Adipocyte (in vitro differentiated cells): ENCODE data around the gene TP53TG5.
A peak's percentile ranks its signal among the peaks of the same experiment; 100 is the strongest.

ENCODE experiments used
- DNase-seq: peaks from one replicate; pipeline ENCODE4 v3.0.0-alpha.2; 2015; ENCODE audit warnings: low read depth
- H3K27me3 ChIP-seq: replicated peaks from 2 replicates; pipeline ENCODE4 v1.7.0; 2013; ENCODE audit warnings: mild to moderate bottlenecking, low read length, moderate library complexity; ENCODE audit not compliant: control insufficient read depth, insufficient read depth
- H3K36me3 ChIP-seq: 2 replicates; pipeline ENCODE4 v1.7.0; 2013; ENCODE audit warnings: low read length, mild to moderate bottlenecking, moderate library complexity; ENCODE audit not compliant: control insufficient read depth, insufficient read depth, severe bottlenecking
- H3K4me1 ChIP-seq: 2 replicates; pipeline ENCODE4 v1.7.0; 2013; ENCODE audit warnings: mild to moderate bottlenecking, low read length, moderate library complexity; ENCODE audit not compliant: control insufficient read depth, insufficient read depth
- H3K4me3 ChIP-seq: 2 replicates; pipeline ENCODE4 v1.7.0; 2013; ENCODE audit warnings: mild to moderate bottlenecking, low read length, moderate library complexity
- H3K9ac ChIP-seq: 2 replicates; pipeline ENCODE4 v1.7.0; 2013; ENCODE audit warnings: mild to moderate bottlenecking, low read length, moderate library complexity
- H3K9me3 ChIP-seq: 2 replicates; pipeline ENCODE4 v1.7.0; 2013; ENCODE audit warnings: mild to moderate bottlenecking, low read length, moderate library complexity; ENCODE audit not compliant: control insufficient read depth

TP53TG5 gene

DNA sequence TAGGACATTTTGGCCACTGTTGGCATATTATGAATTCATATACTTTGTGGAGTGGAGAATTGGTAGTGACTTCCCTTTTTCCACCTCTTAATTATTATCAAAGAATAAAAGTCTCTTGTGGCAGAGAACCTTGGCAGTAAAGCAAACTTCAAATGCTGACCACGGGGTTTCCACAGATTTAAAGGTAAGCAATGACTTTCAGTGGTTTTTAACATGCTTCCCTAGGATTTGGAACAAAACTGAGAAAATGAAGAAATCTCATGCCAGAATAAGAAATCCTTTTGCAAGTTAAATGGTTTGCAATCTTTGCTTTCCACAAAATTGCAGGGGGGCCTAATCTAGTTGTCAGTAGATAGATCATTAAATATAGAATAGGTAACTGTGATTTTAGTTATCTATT, 27.9 kb downstream of the TP53TG5 start:
- Histone ChIP-seq H3K4me1 (peaks cover 43% of the 10 kb centered on the region), H3K9me3 (no peaks in the 10 kb centered on the region), H3K4me3 (no peak overlapping the region), H3K27me3 (no peaks in the 10 kb centered on the region), H3K36me3 (no peaks in the 10 kb centered on the region), H3K9ac (no peak overlapping the region)
- no peak for DNase-seq

- no peaks in the 10 kb centered on the region for H3K36me3 ChIP-seq
- peak within 1 kb of the TSS; percentile 95 for H3K4me3 ChIP-seq
These were observed 30.0 kb downstream of the TP53TG5 start, which contains the start of gene SDC4 for GRCh38 chr20:45347936-45348778. TSS of gene SDC4 (minus strand) at chr20:45348424. CDS start at chr20:45348384, 40 bp downstream.

DNA sequence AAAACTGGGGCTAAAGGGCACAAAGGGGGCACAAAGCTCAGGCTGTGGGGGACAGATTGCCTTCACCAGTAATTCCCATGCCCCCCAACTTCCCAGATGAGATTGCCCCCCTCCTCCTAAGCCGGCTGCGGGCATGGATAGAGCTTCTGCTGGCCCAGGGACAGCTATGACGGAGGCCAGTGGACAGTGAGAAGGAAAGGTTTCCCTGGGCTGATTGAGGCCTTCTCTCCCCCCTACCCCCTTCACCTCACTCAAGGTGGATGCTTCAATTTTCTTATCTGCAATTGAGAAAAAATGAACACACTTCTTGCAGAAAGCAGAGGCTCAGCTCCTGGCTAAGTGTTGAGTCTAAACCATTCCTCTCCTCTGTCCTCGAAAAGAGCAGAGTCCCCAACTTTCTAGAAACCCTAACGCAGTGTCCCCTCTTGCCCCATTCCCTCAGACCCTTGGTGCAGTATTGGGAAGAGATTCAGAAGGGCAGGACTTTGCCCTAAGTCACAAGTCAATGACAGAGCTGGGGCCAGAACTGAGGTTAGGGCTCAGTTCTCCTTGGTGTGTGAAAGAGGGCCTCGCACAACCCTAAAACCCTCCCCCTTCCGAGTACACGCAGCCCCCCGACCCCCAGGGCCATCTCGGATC, 30.7 kb downstream of the TP53TG5 start:
- DNase-seq = peak; percentile 43
- Histone ChIP-seq H3K9ac (peak overlapping the region; percentile 93), H3K4me3 (peak overlapping the region; percentile 95), H3K27me3 (no peaks in the 10 kb centered on the region), H3K4me1 (peaks cover 61% of the 10 kb centered on the region), H3K9me3 (no peaks in the 10 kb centered on the region), H3K36me3 (no peaks in the 10 kb centered on the region)

More at GRCh38 chr20:45347936-45348778, 30.0 kb downstream of the TP53TG5 start, which contains the start of gene SDC4:
- H3K4me1 ChIP-seq = peaks cover 53% of the 10 kb centered on the region
- peak within 1 kb of the TSS; percentile 93 for H3K9ac ChIP-seq
- no peaks in the 10 kb centered on the region for H3K9me3 ChIP-seq
- DNase-seq = peak; percentile 88
- H3K27me3 ChIP-seq = no peaks in the 10 kb centered on the region

GRCh38 chr20:45346851-45347250, 31.3 kb downstream of the TP53TG5 start:
- Histone ChIP-seq H3K27me3 (no peaks in the 10 kb centered on the region), H3K36me3 (no peaks in the 10 kb centered on the region), H3K9me3 (no peaks in the 10 kb centered on the region), H3K9ac (peak overlapping the region; percentile 93), H3K4me3 (peak overlapping the region; percentile 95), H3K4me1 (peaks cover 66% of the 10 kb centered on the region)
- DNase-seq = peak; percentile 31

- no peak for DNase-seq
- H3K36me3 ChIP-seq = no peaks in the 10 kb centered on the region
- H3K4me3 ChIP-seq = peak overlapping the region; percentile 95
- H3K4me1 ChIP-seq = peaks cover 72% of the 10 kb centered on the region
- no peaks in the 10 kb centered on the region for H3K27me3 ChIP-seq
- H3K9me3 ChIP-seq = no peaks in the 10 kb centered on the region
- peak overlapping the region; percentile 93 for H3K9ac ChIP-seq
These were observed 31.8 kb downstream of the TP53TG5 start for GRCh38 chr20:45346291-45346718.

GRCh38 chr20:45345104-45345936, 32.8 kb downstream of the TP53TG5 start:
- Histone ChIP-seq H3K4me3 (peak overlapping the region; percentile 95), H3K27me3 (no peaks in the 10 kb centered on the region)
- peak; percentile 34 for DNase-seq

GRCh38 chr20:45344168-45344860, 33.8 kb downstream of the TP53TG5 start:
- Histone ChIP-seq H3K9ac (peak overlapping the region; percentile 93), H3K9me3 (no peaks in the 10 kb centered on the region), H3K4me3 (peak overlapping the region; percentile 95), H3K27me3 (no peaks in the 10 kb centered on the region), H3K36me3 (peaks cover 16% of the 10 kb centered on the region), H3K4me1 (peaks cover 83% of the 10 kb centered on the region)
- peak; percentile 94 for DNase-seq

More at GRCh38 chr20:45345104-45345936, 32.8 kb downstream of the TP53TG5 start:
- Histone ChIP-seq H3K9ac (peak overlapping the region; percentile 93), H3K9me3 (no peaks in the 10 kb centered on the region), H3K4me1 (peaks cover 75% of the 10 kb centered on the region), H3K36me3 (peaks cover 8% of the 10 kb centered on the region)

DNA sequence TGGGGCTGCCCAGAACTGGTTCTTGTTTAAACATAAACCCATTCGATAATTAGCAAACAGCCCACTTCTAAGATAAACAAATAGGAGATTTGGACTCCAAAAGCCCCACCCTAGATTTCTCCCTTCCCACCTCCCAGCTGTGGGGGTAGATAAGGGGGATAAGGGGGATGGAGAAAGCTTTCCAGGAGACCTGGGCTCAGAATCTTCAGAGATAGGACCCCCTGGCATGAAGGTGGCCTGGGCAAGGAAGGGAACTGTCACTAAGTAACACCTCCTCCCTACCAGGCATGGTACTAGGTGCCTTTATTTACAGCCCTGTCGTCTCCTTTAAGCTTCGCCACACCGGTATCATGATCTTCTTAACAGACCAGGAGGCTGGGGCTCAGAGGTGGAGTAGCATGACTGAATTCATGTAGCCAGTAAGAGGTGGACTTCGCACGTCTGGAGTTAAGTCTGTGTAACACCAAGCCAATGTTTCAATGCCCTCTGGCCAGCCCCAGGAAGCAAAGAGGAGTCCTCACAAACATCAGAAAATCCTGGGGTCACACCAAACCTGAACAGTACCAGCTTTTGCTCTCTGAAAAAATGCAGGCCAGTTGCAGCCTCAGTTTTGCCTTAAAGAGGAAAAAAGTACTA, 34.5 kb downstream of the TP53TG5 start:
- H3K36me3 ChIP-seq = peaks cover 16% of the 10 kb centered on the region
- H3K9ac ChIP-seq = peak overlapping the region; percentile 68
- no peaks in the 10 kb centered on the region for H3K9me3 ChIP-seq
- peaks cover 87% of the 10 kb centered on the region for H3K4me1 ChIP-seq
- no peaks in the 10 kb centered on the region for H3K27me3 ChIP-seq
- DNase-seq = peak; percentile 31
- peak overlapping the region; percentile 95 for H3K4me3 ChIP-seq

DNA sequence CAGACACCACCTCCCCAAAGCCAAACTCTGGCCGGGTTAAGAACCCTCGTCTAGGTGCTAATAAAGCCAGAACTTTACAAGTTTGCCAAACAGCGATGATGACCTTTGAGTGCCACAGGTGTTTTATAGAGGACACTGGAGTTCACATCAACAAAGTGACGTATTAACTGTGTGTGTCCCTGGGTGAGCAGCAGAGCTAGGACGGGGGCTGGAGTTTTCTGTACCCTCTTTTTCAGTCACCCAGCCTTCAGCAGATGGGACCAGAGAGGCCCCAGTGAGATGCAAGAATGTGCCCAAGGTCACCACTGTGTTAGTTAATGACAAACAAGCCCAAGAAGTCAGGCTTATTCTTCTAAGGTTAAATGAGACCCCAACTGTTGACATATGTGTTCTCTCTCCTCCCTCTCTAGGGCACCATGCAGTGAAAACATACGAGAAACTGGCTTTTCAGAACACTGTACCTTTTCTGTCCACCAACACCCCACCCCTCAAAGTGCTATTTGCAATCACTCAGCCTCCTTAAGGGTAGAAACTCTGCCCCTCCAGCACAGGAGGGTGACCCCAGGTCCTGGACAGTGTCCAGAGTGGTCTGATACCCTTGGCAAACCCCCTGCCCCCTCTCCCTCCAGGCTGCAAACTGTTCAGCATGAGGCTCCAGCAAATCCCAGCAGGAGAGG, 35.1 kb downstream of the TP53TG5 start:
- Histone ChIP-seq H3K4me1 (peaks cover 90% of the 10 kb centered on the region), H3K4me3 (peak overlapping the region; percentile 95), H3K36me3 (peaks cover 16% of the 10 kb centered on the region), H3K9ac (peak overlapping the region; percentile 68), H3K27me3 (no peaks in the 10 kb centered on the region), H3K9me3 (no peaks in the 10 kb centered on the region)
- DNase-seq = no peak
